Stimulated activated CD4-positive, alpha-beta T cell treated with anti-CD3 and anti-CD28 coated beads, Interleukin-15, amount 100 ng/mL, for 1 hour (primary cell): Measurements from ENCODE around the gene TTC39C.
"Not testable (repeated sequence)": the region's sequence is repeated elsewhere in the genome, so short reads cannot be mapped to it uniquely, and the experiment has no call there.

Experiments used
- DNase-seq, 2 donors: peaks; one replicate each; pipeline ENCODE4 v3.0.0-alpha.2; 2020; ENCODE audit warnings: low read depth in 1 of 2, low spot score in 1 of 2

The TTC39C gene

GRCh38 chr18:24052053-24052452, 37.5 kb downstream of the TTC39C start:
- no peak for DNase-seq

GRCh38 chr18:24053211-24053610, 38.7 kb downstream of the TTC39C start:
- DNase-seq = no peak

GRCh38 chr18:24054130-24054529, 39.6 kb downstream of the TTC39C start:
- DNase-seq = no peak

DNA sequence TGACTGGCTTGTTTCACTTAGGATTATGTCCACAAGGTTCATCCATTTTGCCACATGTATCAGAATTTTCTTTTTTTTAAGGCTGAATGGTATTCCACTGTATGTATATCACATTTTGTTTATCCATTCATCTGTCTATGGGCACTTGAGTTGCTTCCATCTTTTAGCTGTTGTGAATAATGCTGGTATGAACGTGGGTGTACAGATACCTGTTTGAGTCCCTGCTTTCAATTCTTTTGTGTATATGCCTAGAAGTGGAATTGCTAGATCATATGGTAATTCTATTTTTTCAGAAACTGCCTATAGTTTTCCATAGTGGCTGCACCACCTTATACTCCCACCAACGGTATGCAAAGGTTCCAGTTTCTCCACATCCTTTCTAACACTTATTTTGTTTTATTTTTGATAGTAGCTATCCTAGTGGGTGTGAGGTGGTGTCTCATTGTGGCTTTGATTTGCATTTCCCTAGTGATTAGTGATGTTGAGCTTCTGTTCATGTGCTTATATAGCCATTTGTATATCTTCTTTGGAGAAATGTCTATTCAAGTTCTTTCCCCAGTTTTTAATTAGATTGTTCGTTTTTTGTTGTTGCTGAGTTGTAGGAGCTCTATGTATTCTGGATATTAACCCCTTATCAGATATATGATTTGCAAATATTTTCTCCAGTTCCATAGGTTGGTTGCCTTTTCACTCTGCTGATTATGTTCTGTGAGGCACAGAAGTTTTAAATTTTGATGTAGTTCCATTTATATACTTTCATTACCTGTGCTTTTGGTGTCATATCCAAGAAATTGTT, 40.7 kb downstream of the TTC39C start:
- DNase-seq = no peak

GRCh38 chr18:24055878-24056277, 41.3 kb downstream of the TTC39C start:
- DNase-seq = no peak

- no peak for DNase-seq
These were observed 42.0 kb downstream of the TTC39C start for GRCh38 chr18:24056506-24056905.

- DNase-seq = no peak
These were observed 43.2 kb downstream of the TTC39C start for GRCh38 chr18:24057804-24058203.

DNA sequence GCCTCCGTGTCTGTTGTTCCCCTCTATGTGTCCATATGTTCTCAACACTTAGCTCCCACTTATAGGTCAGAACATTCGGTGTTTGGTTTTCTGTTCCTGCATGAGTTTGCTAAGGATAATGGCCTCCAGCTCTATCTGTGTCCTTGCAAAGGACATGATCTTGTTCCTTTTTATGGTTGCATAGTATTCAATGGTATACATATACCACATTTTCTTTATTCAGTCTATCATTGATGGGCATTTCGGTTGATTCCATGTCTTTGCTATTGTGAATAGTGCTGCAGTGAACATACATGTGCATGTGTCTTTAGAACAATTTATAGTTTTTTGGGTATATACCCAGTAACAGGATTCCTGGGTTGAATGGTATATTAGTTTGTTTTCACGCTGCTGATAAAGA, 44.8 kb downstream of the TTC39C start:
- not testable (repeated sequence) for DNase-seq

- no peak for DNase-seq
These were observed 46.1 kb downstream of the TTC39C start for GRCh38 chr18:24060644-24061043.

- DNase-seq = no peak
These were observed 48.7 kb downstream of the TTC39C start for GRCh38 chr18:24063121-24063731.

DNA sequence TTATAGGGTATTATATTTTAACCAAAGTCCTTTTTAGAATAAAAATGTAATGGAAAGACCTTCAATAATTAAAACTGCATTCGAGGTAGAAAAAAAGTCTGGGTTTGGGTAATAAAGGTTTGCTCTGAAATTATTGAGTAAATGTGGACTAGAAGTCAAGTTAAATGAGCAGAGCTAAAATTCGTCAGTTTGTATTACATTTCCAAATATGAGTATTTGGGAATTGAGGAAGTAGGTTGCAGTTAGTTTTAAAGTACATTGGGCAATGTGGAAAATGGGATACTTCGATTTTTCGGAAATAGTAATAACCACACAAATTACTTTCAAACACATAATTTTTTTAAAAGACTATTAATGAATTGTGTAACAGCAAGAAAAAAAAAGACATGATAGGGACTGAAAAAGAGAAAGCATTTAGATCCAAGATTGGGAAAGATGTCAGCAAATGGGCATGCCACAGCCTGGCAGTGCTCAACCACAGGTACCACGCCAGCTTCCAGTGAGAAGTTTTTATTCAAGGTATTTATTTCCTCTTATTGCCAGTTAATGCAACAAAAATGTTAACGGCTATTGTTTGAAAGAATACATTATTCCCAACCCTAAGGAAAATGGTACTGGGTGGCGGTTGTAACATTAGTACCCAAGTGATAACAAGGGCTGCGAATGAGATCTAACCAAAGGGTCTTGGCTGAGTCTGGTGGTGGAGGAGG, 50.0 kb downstream of the TTC39C start:
- no peak for DNase-seq

DNA sequence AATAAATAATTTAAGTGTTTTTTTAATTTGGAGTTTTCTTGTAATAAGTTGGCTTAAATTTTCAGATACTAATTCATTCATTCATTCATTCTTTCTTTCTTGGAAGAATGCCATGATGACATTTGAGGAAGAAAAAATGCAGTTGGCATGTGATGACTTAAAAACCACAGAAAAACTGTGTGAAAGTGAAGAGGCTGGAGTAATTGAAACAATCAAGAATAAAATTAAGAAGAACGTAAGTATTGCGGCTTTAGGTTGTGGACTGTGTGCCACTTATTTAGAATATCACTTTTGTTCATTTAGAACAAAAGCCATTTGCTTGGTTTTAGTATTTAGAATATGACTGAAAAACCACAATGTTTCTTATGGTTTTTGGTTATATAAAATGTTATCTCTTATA, 51.4 kb downstream of the TTC39C start:
- no peak for DNase-seq

DNA sequence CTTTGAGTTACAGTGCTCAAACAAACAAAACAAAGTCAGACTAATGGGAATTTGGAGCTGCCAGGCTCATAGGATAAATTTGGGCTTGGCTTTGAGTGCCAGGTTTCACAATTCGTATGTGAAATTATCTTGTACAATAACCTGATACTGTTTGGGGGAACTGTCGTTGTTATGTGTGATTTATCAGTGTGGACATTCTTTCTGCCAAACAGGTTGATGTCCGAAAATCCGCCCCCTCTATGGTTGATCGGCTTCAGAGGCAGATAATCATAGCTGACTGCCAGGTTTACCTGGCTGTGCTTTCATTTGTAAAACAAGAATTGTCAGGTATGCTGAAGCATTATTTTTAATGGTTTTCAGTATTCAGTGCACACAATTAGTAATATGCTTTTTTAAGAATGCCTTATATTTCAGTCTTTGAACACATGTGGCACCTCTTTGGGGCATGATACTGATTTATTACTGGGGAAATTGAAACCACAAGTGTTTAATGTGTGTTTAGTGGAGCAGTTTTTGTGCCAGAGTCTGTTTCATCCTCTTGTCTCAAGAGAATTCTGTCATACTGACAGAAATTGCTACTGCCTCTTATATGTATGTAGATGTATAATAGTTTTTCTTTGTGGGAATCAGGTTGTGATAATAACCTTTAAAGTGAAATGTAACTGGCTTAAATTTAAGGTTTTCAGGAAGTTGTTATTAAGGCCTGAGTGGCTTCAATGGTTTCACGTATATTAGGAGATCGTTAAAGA, 54.6 kb downstream of the TTC39C start:
- no peak for DNase-seq

DNA sequence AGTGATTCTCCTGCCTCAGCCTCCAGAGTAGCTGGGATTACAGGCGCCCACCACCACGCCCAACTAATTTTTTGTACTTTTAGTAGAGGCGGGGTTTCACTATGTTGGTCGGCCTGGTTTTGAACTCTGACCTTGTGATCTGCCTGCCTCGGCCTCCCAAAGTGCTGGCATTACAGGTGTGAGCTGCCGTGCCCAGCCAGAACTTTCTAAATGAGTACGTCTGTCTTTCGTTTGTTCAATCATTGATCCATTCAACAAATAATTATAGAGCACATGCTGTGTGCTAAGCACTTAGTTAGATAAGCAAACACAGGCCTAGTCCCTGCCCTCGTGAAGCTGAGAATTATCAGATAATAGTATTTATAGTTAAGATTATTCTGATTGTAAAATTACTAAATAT, 56.5 kb downstream of the TTC39C start:
- DNase-seq = no peak

DNA sequence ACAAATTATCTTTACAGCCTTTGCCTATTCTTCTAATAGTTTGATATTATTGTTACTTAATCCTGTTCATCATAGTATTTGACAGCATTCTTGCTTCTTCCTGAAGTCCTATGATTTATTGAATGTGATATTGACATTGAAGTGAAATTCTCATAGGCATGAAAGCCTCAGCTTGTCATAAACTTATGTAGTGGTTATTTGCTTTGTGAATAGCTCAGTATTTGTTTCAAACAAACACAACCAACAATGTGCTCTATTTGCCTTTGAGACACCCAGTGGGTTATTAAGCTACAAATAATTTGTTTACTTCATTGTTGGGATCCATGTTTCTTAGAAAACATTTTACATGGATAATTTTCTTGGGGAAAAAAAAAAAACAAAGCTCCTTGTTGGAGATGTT, 57.2 kb downstream of the TTC39C start:
- DNase-seq = no peak

- DNase-seq = no peak
These were observed 58.2 kb downstream of the TTC39C start for GRCh38 chr18:24072743-24073142.

- DNase-seq = no peak
These were observed 59.2 kb downstream of the TTC39C start for GRCh38 chr18:24073791-24074190.

- not testable (repeated sequence) for DNase-seq
These were observed 60.2 kb downstream of the TTC39C start for GRCh38 chr18:24074757-24075156.

- peak; percentile 41 to 52 for DNase-seq
These were observed 61.4 kb downstream of the TTC39C start for GRCh38 chr18:24075767-24076597.

DNA sequence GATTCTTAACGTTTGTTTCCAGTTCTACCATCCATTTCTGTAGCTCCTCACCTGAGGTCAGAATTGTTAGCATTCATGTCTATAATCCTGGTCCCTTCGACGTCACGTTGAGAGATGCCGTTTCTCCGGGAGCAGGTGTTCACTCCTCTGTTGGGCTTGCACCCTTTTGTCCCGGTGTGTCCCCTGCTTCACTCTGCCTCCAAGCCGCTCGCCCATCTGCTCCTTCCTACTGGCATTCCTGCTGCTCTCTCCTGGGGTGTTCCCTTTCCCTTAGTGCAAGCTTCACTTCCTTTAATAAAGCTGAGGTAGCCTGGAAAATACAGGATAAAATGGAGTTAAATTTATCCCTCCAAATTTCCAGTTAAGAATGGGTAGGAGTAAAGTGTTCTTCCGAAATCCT, 62.4 kb downstream of the TTC39C start:
- DNase-seq = no peak

DNA sequence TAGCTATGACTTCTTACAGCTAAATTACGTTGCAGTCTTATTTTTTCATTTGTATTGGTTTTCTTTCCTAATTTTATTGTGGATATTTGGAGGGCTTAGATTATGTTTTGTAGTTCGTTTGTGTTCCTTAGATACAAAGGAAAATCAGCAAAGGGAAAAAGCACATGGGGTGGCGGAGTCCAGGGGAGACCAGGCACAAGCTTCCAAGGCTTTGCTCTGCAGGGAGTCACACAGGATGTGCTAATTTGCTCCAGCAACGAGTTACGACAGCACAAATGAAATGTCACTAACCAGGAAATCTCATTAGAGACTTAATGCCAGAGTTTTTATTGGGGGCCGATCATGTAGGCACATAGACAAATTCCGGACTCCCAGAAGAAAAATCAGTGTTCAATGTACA, 63.8 kb downstream of the TTC39C start:
- no peak for DNase-seq
